ENCODE measurements around the gene LAMB2. TPM values are rescaled to one million over a fixed set of nuclear protein-coding genes. Genes with fewer than 3 reads are reported as not detected.

LAMB2 gene
- total and polyA plus RNA-seq, 2 experiments from 2014 or later: 71.3 to 154 TPM

DNA sequence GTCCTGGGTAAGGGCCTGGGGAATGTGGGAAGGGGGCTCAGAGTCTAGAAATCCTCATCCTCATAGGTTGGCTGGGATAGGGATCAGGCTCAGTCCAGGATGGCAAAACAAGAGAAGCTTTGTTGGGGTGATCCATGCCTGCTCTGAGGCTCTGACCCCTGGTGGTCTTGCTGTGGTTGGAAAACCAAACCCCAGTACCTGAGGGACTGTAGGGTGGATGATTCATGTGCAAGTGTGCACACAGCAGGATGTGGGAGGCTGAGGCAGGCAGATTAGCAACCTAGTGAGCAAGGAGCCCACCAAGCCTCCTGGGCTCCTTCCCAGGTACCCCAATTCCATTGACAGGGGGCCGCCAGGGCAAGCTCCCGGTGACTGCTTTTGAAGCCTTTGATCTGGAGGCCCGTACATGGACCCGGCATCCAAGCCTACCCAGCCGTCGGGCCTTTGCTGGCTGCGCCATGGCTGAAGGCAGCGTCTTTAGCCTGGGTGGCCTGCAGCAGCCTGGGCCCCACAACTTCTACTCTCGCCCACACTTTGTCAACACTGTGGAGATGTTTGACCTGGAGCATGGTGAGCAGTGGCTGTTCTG lies 41.6 kb upstream of the LAMB2 start:
- H3K27ac Mint-ChIP-seq: no peak overlapping the region
- DNase-seq (ENCODE audit: low spot score): no peak

More for the DNA sequence above, 41.6 kb upstream of the LAMB2 start:
- no peak overlapping the region for H3K4me3 ChIP-seq
- no peaks in the 10 kb centered on the region for H4K20me1 ChIP-seq (replicated peaks; ENCODE audit: insufficient read depth)
- no peaks in the 10 kb centered on the region for H3K36me3 ChIP-seq (ENCODE audit: insufficient read depth)
- H3K27me3 ChIP-seq (ENCODE audit: insufficient read depth): no peaks in the 10 kb centered on the region
- TF ChIP-seq, protein P1, sequence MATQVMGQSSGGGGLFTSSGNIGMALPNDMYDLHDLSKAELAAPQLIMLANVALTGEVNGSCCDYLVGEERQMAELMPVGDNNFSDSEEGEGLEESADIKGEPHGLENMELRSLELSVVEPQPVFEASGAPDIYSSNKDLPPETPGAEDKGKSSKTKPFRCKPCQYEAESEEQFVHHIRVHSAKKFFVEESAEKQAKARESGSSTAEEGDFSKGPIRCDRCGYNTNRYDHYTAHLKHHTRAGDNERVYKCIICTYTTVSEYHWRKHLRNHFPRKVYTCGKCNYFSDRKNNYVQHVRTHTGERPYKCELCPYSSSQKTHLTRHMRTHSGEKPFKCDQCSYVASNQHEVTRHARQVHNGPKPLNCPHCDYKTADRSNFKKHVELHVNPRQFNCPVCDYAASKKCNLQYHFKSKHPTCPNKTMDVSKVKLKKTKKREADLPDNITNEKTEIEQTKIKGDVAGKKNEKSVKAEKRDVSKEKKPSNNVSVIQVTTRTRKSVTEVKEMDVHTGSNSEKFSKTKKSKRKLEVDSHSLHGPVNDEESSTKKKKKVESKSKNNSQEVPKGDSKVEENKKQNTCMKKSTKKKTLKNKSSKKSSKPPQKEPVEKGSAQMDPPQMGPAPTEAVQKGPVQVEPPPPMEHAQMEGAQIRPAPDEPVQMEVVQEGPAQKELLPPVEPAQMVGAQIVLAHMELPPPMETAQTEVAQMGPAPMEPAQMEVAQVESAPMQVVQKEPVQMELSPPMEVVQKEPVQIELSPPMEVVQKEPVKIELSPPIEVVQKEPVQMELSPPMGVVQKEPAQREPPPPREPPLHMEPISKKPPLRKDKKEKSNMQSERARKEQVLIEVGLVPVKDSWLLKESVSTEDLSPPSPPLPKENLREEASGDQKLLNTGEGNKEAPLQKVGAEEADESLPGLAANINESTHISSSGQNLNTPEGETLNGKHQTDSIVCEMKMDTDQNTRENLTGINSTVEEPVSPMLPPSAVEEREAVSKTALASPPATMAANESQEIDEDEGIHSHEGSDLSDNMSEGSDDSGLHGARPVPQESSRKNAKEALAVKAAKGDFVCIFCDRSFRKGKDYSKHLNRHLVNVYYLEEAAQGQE (IDR thresholded peaks at IDR 0.05; ENCODE audit: unreplicated experiment): no peak
- TF ChIP-seq, protein P2, sequence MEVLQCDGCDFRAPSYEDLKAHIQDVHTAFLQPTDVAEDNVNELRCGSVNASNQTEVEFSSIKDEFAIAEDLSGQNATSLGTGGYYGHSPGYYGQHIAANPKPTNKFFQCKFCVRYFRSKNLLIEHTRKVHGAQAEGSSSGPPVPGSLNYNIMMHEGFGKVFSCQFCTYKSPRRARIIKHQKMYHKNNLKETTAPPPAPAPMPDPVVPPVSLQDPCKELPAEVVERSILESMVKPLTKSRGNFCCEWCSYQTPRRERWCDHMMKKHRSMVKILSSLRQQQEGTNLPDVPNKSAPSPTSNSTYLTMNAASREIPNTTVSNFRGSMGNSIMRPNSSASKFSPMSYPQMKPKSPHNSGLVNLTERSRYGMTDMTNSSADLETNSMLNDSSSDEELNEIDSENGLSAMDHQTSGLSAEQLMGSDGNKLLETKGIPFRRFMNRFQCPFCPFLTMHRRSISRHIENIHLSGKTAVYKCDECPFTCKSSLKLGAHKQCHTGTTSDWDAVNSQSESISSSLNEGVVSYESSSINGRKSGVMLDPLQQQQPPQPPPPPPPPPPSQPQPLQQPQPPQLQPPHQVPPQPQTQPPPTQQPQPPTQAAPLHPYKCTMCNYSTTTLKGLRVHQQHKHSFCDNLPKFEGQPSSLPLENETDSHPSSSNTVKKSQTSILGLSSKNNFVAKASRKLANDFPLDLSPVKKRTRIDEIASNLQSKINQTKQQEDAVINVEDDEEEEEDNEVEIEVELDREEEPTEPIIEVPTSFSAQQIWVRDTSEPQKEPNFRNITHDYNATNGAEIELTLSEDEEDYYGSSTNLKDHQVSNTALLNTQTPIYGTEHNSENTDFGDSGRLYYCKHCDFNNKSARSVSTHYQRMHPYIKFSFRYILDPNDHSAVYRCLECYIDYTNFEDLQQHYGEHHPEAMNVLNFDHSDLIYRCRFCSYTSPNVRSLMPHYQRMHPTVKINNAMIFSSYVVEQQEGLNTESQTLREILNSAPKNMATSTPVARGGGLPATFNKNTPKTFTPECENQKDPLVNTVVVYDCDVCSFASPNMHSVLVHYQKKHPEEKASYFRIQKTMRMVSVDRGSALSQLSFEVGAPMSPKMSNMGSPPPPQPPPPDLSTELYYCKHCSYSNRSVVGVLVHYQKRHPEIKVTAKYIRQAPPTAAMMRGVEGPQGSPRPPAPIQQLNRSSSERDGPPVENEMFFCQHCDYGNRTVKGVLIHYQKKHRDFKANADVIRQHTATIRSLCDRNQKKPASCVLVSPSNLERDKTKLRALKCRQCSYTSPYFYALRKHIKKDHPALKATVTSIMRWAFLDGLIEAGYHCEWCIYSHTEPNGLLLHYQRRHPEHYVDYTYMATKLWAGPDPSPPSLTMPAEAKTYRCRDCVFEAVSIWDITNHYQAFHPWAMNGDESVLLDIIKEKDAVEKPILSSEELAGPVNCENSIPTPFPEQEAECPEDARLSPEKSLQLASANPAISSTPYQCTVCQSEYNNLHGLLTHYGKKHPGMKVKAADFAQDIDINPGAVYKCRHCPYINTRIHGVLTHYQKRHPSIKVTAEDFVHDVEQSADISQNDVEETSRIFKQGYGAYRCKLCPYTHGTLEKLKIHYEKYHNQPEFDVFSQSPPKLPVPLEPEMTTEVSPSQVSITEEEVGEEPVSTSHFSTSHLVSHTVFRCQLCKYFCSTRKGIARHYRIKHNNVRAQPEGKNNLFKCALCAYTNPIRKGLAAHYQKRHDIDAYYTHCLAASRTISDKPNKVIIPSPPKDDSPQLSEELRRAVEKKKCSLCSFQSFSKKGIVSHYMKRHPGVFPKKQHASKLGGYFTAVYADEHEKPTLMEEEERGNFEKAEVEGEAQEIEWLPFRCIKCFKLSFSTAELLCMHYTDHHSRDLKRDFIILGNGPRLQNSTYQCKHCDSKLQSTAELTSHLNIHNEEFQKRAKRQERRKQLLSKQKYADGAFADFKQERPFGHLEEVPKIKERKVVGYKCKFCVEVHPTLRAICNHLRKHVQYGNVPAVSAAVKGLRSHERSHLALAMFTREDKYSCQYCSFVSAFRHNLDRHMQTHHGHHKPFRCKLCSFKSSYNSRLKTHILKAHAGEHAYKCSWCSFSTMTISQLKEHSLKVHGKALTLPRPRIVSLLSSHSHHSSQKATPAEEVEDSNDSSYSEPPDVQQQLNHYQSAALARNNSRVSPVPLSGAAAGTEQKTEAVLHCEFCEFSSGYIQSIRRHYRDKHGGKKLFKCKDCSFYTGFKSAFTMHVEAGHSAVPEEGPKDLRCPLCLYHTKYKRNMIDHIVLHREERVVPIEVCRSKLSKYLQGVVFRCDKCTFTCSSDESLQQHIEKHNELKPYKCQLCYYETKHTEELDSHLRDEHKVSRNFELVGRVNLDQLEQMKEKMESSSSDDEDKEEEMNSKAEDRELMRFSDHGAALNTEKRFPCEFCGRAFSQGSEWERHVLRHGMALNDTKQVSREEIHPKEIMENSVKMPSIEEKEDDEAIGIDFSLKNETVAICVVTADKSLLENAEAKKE (CRISPR knock-in tag; IDR thresholded peaks at IDR 0.05): no peak
- TF ChIP-seq POLR2AphosphoS5 (IDR thresholded peaks at IDR 0.05; ENCODE audit: low read depth): no peak
- TF ChIP-seq ZNF114 (CRISPR knock-in tag; IDR thresholded peaks at IDR 0.05): no peak
- TF ChIP-seq EZH2 (IDR thresholded peaks at IDR 0.05; ENCODE audit: low read depth, unreplicated experiment): no peak
- no peaks in the 10 kb centered on the region for H3K79me2 ChIP-seq (replicated peaks; ENCODE audit: insufficient read depth)
- H3K27me3 Mint-ChIP-seq (ENCODE audit: insufficient read depth, low read depth, poor library complexity): peaks cover 6% of the 10 kb centered on the region
- no peaks in the 10 kb centered on the region for H3F3A ChIP-seq (replicated peaks; ENCODE audit: low read depth)
- H3K9me2 ChIP-seq (ENCODE audit: insufficient read depth): no peaks in the 10 kb centered on the region
- H2AFZ ChIP-seq: no peak overlapping the region
- ATAC-seq: no peak
- H3K4me2 ChIP-seq: no peak overlapping the region
- H3K4me1 ChIP-seq (ENCODE audit: insufficient read depth): peaks cover 9% of the 10 kb centered on the region
- H3K27ac ChIP-seq (ENCODE audit: low read depth): no peak overlapping the region
- H3K9me3 Mint-ChIP-seq: no peaks in the 10 kb centered on the region
- H3K36me3 Mint-ChIP-seq (ENCODE audit: low read depth): peaks cover 2% of the 10 kb centered on the region; the same call in 1 of the 3 replicates
- H3K4me1 Mint-ChIP-seq: peaks cover 21% of the 10 kb centered on the region
- H3K4me3 Mint-ChIP-seq: no peak overlapping the region
